ENCODE measurements around the gene ZBTB40.

Gene ZBTB40

GRCh38 chr1:22431965-22432364 lies 19.7 kb upstream of the ZBTB40 start:
- no peak for DNase-seq

- DNase-seq, result no peak
These were observed 16.9 kb upstream of the ZBTB40 start for GRCh38 chr1:22434717-22435116.

GRCh38 chr1:22436948-22437347 lies 14.7 kb upstream of the ZBTB40 start:
- DNase-seq, result no peak

GRCh38 chr1:22437573-22437972 lies 14.1 kb upstream of the ZBTB40 start:
- DNase-seq, result no peak

DNA sequence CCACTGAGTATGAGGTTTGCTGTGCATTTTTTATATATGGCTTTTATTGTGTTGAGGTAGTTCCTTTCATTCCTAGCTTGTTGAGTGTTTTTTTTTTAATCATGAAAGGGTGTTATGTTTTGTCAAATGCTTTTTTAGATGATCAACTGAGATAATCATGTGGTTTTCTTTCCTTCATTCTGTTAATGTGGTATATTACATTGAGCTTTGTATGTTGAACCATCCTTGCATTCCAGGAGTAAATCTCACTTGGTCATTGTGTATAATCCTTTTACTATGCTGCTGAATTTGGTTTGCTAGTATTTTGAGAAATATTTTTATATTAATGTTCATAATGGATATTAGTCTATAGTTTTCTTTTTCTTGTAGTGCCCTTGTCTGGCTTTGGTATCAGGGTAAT lies 11.1 kb upstream of the ZBTB40 start:
- DNase-seq, result no peak

DNA sequence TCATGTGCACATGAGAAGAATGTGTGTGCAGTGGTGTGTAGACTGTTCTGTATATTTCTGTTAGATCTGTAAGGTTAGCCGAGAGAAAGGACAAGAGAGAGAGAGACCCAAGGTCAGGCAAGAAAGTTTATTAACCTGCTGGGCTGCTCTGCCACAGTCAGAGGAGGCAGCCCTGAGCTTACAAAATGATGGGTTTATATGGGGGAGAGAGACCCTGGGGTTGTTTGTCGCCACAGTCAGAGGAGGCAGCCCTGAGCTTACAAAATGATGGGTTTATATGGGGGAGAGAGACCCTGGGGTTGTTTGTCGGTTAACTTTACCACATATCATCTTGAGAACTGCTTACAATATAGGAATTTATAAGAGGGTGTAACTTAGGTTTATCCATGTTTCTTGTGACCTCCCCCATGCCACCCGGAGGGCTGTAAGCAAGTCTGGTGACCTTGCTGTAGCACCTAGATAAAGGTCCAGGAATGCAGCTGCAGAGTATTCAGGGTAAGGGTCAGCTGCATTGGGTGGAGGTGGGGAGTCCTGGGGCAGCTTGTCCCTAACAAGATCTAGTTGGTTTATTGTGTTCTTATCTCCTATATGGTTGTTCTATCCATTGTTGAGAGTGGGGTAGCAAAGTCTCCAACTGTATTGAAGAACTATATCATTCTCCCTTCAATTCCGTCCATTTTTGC lies 9.3 kb upstream of the ZBTB40 start:
- DNase-seq, result no peak

DNA sequence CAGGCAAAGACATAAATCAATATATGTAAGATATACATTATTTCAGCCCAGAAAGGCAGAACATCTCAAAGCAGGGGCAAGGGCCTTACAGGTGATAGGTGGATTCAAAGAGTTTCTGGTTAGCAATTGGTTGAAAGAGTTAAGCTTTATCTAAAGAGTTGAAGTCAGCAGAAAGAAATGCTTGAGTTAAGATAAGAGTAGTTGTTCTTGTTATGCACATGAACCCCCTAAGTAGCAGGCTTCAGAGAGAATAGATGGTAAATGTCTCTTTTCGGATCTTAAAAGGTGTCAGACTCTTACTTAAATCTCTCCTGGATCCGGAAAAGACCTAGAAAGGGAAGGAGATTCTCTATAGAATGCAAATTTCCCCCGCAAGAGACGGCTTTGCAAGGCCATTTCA lies 8.3 kb upstream of the ZBTB40 start:
- no peak for DNase-seq

DNA sequence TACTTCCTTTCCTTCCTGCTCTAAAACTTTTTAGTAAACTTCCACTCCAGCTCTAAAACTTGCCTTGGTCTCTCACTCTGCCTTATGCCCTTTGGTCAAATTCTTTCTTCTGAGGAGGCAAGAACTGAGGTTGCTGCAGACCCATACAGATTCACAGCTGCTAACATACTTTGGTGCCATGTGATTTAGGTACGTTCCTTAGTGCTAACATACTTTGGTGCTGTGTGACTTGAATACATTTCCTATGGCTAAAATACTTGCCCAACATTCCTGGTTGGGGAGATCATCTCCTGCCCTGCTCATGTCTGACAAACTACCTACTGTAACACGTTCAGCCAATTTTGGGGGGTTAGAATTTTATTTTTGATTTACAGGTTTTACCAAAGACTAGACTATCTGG lies 6.8 kb upstream of the ZBTB40 start:
- DNase-seq, result no peak

GRCh38 chr1:22447621-22448111 lies 4.0 kb upstream of the ZBTB40 start:
- no peak for DNase-seq

GRCh38 chr1:22449636-22450035 lies 2.0 kb upstream of the ZBTB40 start:
- DNase-seq, result no peak

DNA sequence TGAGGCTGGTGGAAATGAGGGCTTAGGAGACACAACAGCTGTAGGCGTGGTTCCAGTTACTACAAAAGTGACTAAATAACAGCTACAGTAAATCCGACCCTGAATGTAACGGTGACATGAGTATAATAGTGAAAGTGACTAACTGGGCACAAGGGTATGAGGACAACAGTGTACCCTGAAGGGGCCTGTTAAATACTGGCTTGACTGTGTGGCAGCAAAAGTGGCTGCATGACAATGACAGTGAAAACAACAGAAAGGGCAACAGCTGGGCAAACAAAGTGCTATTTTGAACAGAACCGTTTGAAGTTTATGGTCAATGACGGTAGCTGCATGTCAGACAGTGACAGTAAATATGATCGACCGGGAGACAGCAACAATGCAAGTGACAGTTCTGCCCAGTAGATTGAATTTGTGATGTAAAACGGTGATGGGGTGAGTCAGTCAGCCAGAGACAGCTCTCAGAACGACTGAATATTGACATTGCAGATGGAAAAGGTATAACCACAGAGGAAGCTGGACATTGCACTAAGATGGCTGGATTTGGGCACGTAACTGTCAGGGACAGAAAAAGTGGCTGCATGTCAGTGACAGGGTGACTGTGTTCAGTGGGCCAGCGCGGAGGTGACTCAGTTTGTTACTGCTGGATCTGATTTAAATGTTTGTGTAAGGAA lies 1.2 kb upstream of the ZBTB40 start:
- peak in 1 of 56 donors; percentile 26 for DNase-seq

- peak in 37 of 56 donors; percentile 26 to 82 (median 58) for DNase-seq
These were observed 868 bp downstream of the ZBTB40 start for GRCh38 chr1:22452481-22452957.

- no peak for DNase-seq
These were observed 1.5 kb downstream of the ZBTB40 start for GRCh38 chr1:22453181-22453580.

DNA sequence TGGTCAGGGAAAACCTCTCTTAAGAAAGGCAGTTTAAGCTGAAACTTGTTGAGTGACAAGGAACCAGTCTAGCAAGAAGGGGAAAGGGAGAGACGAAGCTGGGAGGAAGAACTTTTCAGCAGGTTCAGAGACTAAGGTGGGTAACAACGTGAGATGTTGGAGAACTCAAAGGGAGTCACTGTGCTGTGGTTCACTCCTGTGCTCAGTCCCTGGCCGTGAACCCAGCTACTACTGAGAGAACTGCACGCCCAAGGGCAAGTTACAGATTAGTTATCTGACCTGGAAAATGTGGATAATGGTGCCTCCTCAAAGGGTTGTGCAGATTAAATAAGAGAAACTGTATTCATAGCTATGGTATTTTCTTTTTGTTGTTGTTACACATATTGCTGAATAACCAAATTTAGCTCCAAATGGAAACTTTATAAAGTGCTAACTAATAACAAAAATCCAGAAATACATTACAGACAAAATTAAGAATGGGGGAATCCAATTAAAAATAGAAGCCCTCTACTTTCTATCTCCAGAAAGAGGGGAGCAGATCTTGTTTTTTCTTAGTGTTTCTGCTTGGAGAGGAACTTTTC lies 2.9 kb downstream of the ZBTB40 start:
- no peak for DNase-seq

DNA sequence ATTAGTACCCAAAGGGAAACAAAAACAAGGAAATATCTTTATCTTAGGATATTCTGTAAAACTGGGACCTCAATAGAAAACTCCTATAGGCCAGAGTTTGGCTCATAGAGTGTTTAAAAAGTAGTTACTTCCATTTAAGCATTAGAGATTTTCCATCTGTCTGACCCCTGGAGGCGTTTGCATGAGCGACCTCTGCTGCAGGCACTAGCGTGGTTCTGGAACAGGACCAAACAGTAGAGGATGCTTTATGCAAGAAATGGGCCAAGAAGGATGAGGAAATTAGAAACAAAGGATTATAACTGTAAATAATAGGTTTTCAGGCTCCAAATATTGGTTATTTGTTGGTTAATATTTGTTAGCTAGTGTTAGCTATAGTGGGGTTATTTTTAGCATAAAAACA lies 5.7 kb downstream of the ZBTB40 start:
- no peak for DNase-seq

DNA sequence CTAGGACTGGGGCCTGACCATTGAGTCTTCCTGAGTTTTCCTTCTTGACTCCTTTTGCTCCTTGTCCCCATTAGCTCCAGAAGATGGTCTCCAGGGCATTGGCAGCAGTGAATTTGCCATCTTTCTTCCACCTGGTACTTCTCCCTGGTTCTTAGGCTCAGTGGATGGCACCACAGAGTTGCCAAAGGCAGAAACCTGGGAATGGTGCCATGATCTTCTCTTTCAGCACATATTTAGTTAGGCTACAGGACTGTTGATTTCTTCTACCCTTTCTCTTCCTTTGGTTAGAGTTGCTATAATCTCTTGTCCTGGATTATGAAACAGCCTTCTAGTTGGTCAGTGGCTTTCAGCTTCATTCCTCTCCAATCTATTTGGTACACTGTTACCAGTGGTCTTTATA lies 6.2 kb downstream of the ZBTB40 start:
- DNase-seq, result no peak

- DNase-seq, result no peak
These were observed 9.4 kb downstream of the ZBTB40 start for GRCh38 chr1:22461100-22461499.

GRCh38 chr1:22461678-22462527 lies 10.3 kb downstream of the ZBTB40 start:
- no peak for DNase-seq

- DNase-seq, result no peak
These were observed 11.3 kb downstream of the ZBTB40 start for GRCh38 chr1:22462928-22463327.

GRCh38 chr1:22465015-22465565 lies 13.4 kb downstream of the ZBTB40 start:
- DNase-seq, result no peak

GRCh38 chr1:22465671-22466070 lies 14.0 kb downstream of the ZBTB40 start:
- no peak for DNase-seq
